ENCODE measurements around the gene CDH18. TPM values are rescaled to one million over a fixed set of nuclear protein-coding genes. Genes with fewer than 3 reads are reported as not detected.

Gene CDH18, protein sequence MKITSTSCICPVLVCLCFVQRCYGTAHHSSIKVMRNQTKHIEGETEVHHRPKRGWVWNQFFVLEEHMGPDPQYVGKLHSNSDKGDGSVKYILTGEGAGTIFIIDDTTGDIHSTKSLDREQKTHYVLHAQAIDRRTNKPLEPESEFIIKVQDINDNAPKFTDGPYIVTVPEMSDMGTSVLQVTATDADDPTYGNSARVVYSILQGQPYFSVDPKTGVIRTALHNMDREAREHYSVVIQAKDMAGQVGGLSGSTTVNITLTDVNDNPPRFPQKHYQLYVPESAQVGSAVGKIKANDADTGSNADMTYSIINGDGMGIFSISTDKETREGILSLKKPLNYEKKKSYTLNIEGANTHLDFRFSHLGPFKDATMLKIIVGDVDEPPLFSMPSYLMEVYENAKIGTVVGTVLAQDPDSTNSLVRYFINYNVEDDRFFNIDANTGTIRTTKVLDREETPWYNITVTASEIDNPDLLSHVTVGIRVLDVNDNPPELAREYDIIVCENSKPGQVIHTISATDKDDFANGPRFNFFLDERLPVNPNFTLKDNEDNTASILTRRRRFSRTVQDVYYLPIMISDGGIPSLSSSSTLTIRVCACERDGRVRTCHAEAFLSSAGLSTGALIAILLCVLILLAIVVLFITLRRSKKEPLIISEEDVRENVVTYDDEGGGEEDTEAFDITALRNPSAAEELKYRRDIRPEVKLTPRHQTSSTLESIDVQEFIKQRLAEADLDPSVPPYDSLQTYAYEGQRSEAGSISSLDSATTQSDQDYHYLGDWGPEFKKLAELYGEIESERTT
- total RNA-seq (2012; rRNA removed), result 0.83 and 1.1 TPM in 2 replicates
- polyA plus RNA-seq (2012; rRNA removed), result 0.24 and 0.29 TPM in 2 replicates
- polyA plus RNA-seq (2012; cell fraction: cytosol; rRNA removed), result 0.04 and 0.06 TPM in 2 replicates
- polyA plus RNA-seq (2012; cell fraction: nucleus; rRNA removed; ENCODE audit: low replicate concordance), result 0.36 TPM in 1 of 2 replicates, not detected in the other
- percentile 6 among the genes with signal in this experiment for Bru-seq, nascent RNA
- percentile 3 among the genes with signal in this experiment for BruChase-seq, experiment 1, labeled RNA remaining after a 6-hour chase
- BruChase-seq, experiment 2, labeled RNA remaining after a 2-hour chase, result percentile 3 among the genes with signal in this experiment
- long read RNA-seq, result 0 reads

DNA sequence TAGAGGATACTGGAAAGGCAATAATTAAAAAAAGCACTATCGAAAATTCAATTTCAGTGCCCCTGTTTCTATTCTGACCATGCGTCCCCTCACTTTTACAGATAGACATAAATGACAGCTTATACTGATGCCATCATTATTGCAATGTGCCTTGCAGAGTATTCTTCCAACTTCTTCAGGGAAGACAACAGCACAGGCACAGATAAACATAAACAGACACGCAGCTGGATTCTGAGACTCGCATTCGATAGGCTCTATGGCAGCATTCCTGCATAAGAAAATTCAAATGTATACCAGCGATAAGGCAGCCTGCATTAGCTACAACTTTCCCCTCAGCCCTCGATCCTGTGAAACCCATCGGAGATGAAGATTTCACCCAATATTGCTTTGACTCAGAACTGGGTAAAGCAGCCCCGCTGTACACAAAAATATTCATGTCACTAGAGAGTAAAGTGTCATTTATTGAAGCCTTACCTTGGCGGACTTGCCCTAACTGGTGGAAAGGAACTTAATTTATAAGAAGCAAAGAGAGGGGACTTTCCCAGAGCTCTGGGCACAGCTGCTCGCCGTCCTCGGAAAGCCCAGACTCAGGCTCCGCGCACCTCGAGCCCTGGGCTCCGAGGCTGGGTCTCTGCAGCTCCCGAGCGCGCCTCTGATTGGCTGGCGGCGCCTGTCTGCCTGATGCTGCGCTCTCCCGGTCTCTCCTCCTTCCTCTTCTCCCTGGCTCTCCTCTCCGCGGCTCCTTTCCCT is at the start of gene CDH18:
CDH18 (minus strand) TSS at position 589 of the 750 bp plus-strand sequence. CDS start 149,214 bp downstream, outside the sequence.
- Histone ChIP-seq H3K4me3 (ENCODE audit: insufficient read depth, low read depth, low read length) (peak within 1 kb of the TSS; percentile 38), H3K23ac (ENCODE audit: low read depth, low read length) (no peak within 1 kb of the TSS), H3K27ac (ENCODE audit: insufficient read depth, low read length) (no peak within 1 kb of the TSS), H2AFZ (replicated peaks; ENCODE audit: low read length, poor library complexity) (peak within 1 kb of the TSS; percentile 89), H3K4me2 (ENCODE audit: low read depth, low read length) (peak within 1 kb of the TSS; percentile 96), H4K20me1 (ENCODE audit: insufficient read depth, low read length) (no peaks in the 10 kb centered on the region), H2BK20ac (ENCODE audit: low read depth, low read length) (no peak within 1 kb of the TSS), H3K9ac (ENCODE audit: low read depth, low read length) (no peak within 1 kb of the TSS), H3K14ac (replicated peaks; ENCODE audit: low read depth, low read length) (no peak within 1 kb of the TSS), H4K8ac (ENCODE audit: low read depth in 2 of 2, low read length in 2 of 2) (no peak within 1 kb of the TSS), H3K4ac (ENCODE audit: low read depth, low read length) (no peak within 1 kb of the TSS), H3K36me3 (ENCODE audit: control insufficient read depth, insufficient read depth, low read length) (no peaks in the 10 kb centered on the region), H3K56ac (ENCODE audit: extremely low read depth, insufficient read depth, low read length) (no peak within 1 kb of the TSS), H4K91ac (ENCODE audit: insufficient read depth, low read depth, low read length) (no peak within 1 kb of the TSS), H2BK5ac (ENCODE audit: low read depth, low read length, poor library complexity, severe bottlenecking) (no peak within 1 kb of the TSS), H2AK9ac (replicated peaks; ENCODE audit: low read depth, low read length, poor library complexity) (no peak within 1 kb of the TSS), H3K27me3 (ENCODE audit: control insufficient read depth, insufficient read depth, low read length) (peaks cover 3% of the 10 kb centered on the region; the same call in 1 of the 2 replicates), H2BK120ac (ENCODE audit: low read depth, low read length) (no peak within 1 kb of the TSS), H3K9me3 (ENCODE audit: control insufficient read depth, insufficient read depth, low read length) (no peaks in the 10 kb centered on the region), H4K5ac (ENCODE audit: low read depth, low read length) (no peak within 1 kb of the TSS), H2AK5ac (ENCODE audit: low read depth, low read length) (no peak within 1 kb of the TSS), H3K9me1 (ENCODE audit: insufficient read depth, low read length) (no peaks in the 10 kb centered on the region), H3K79me1 (ENCODE audit: low read depth in 1 of 2, low read length in 2 of 2) (no peaks in the 10 kb centered on the region), H3K18ac (ENCODE audit: low read depth, low read length) (no peak within 1 kb of the TSS), H2BK15ac (ENCODE audit: low read depth, low read length) (no peak within 1 kb of the TSS), H3K4me1 (ENCODE audit: control insufficient read depth, insufficient read depth, low read length) (no peaks in the 10 kb centered on the region)
- peak; percentile 100 for ATAC-seq (ENCODE audit: low read depth)
- ChIA-PET POLR2A (ENCODE audit: unreplicated experiment) (no interaction called here), CTCF (no interaction called here)
- TF ChIP-seq CHD1 (IDR thresholded peaks at IDR 0.05; ENCODE audit: low read depth, low read length) (no peak), RCOR1 (IDR thresholded peaks at IDR 0.05; ENCODE audit: insufficient replicate concordance, low read length) (no peak), MAZ (IDR thresholded peaks at IDR 0.05; ENCODE audit: borderline replicate concordance, low read depth, low read length) (no peak), RFX5 (IDR thresholded peaks at IDR 0.05; ENCODE audit: low read depth, low read length) (no peak), MXI1 (IDR thresholded peaks at IDR 0.05; ENCODE audit: borderline replicate concordance, low read depth, low read length) (no peak), FOS (IDR thresholded peaks at IDR 0.05; ENCODE audit: low read depth, low read length) (no peak), SMC3 (IDR thresholded peaks at IDR 0.05; ENCODE audit: low read depth, low read length) (no peak)
- TF ChIP-seq, protein P1, sequence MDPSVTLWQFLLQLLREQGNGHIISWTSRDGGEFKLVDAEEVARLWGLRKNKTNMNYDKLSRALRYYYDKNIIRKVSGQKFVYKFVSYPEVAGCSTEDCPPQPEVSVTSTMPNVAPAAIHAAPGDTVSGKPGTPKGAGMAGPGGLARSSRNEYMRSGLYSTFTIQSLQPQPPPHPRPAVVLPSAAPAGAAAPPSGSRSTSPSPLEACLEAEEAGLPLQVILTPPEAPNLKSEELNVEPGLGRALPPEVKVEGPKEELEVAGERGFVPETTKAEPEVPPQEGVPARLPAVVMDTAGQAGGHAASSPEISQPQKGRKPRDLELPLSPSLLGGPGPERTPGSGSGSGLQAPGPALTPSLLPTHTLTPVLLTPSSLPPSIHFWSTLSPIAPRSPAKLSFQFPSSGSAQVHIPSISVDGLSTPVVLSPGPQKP (IDR thresholded peaks at IDR 0.05; ENCODE audit: borderline replicate concordance, low read depth, low read length), result no peak
- in situ Hi-C loops (cut with MboI; ENCODE audit: low sequenced_read_pairs) (no loop called here), dilution Hi-C loops (cut with HindIII; ENCODE audit: low sequenced_read_pairs, unreplicated experiment) (no loop called here), intact Hi-C loops (cut with micrococcal nuclease) (no loop called here)
- DNase-seq, result peak; percentile 38
- WGBS, 2 experiments (ENCODE audit: extremely low coverage in 2 of 2, insufficient read length in 1 of 2), result 1% methylated on average over 14 of the region's 26 CpGs; no CpG with 5 or more reads in 1 of the 2 experiments
- no TSS peak for BruUV-seq (replicated peaks)
